NCI-H128 (cell line): ENCODE results near the gene CHN2.

ENCODE experiments used
- DNase-seq: peaks from one replicate; lab custom pipeline; 2025; ENCODE audit not compliant: unreplicated experiment; lab: John Stamatoyannopoulos, UW

Gene CHN2

DNA sequence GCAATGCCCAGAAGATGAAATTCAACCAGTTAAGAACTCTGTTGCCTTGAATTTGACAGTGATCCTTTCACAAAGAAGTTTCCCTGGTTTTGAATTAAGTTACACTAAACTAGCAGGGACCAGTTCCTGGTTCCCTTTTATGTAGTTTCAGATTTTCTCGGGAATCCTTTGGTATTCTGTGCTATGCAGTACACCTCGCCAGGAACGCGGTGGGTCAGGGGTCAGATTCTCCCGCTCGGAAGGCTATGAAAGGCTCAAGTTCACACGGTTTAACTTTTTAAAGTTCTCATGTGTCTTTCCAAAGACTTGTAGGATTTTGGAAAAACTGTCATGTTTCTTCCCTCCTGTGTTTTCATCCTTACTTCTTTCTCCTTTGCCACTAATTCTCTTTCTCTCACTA, 264.4 kb downstream of the CHN2 start:
- DNase-seq = no peak

DNA sequence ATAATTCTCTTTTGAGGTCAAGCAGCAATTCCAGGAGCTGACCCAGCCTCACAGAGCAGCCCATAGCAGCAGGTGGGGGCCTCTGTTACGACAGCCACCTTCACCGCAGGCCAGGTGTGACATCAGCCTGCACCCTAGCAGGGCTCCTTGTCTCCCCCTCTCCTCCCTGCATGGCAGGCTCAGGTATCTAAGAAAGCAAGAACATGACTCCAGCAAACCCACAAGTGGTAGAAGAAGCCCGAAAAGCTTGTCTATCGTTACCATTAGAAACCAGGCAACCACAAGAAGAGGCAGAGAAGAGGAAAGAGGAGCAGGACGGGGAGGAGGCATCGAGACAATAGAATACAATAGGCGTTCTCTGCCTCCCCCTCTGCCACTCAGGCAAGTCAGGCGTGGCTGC, 265.0 kb downstream of the CHN2 start:
- DNase-seq = no peak

DNA sequence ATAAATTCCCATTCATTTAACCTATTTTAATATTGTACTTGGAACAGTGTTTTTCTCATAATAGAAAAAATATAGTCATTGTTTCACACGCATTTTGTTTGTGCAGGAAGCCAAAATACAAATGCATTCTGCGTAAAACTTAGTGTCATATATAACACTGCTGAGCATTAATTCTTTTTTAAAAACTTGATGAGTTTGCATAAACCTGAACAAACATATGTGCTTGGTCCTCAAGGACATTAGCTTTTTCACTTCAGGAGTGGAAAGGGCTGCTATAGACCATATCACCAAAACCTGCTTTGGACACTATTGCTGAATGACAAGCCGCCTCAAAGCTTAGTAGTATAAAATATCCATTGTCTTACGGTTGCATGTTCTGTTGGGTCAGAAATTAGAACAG, 267.4 kb downstream of the CHN2 start:
- no peak for DNase-seq

DNA sequence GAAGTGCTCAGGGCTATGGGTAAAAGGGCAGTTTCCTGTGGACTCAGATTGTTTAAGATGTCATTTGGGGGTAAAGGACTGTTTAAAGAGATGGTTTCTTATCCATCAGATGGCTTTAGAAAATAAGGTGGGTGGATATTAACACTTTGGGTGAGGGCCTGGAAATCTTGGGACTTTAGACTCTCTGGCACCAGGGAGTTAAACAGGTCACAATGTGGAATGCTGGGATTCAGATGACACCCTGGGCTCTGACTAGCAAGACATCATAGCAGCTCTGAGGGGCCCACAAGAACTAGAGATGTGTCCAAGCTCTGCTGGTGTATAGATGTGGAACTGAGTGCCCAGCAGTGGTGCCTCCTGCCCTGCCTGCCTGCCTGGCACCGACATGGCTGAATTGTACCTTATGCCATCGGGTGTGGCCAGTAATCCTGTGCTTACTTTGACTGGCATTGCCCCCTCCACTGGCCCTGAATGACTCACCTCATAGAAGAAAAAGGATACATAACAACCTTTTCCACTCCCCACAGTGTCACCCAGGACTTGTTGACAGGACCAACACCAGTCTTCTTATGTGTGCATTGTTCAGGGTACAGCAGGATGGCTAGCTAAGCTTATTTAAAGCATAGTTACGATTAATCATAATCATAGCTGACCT, 269.1 kb downstream of the CHN2 start:
- DNase-seq = no peak

DNA sequence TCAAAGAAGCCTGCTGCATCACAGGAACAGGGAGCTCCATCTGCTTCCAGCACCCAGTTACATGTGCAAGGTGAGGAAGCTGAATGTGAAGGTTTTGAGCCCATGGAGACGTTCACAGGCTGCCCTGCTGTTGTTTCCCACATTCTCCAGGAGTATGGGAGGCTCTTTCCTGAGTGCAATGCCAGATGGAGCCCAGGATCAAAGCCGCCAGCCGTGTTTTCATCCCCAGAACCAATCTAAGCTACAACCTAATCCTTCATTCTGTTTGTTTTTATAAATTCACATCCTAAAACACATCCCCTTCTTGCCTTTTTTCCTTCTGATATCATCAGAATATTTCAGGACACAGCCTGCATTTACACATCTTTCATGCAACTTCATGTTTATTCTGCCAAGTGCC, 270.2 kb downstream of the CHN2 start:
- DNase-seq = no peak

DNA sequence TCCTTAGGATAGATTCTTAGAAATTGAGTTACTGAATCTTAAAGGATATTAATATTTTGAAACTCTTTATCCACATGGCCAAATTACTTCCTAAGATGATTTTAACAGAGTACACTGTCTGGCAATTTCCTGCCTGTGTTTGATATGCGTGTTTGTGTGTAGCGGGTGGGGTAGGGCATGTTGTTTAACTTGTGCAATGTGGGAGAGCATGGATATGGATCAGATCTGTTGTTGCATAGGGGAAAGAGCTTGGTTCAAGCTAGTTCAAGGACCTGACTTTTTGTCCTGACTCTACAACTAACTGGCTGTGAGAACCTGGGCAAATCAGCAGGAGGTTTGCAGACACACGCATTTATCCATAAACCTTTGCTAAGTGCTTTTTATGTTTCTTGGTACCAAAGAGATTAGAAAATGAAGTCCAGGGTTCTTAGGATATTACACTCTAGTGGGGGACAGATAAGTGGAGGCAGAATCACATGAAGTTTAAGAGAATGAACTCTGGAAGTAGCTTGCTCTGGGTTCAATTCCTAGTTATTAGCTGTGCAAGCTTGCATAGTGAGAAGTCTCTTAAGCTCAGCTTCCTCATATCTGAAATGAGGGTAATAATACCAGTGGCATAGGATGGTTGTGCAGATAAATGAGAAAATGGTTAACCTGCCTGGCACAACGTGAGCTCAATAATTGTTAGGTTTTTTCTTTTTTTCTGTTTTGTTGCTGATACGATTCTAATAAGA, 272.8 kb downstream of the CHN2 start:
- no peak for DNase-seq

DNA sequence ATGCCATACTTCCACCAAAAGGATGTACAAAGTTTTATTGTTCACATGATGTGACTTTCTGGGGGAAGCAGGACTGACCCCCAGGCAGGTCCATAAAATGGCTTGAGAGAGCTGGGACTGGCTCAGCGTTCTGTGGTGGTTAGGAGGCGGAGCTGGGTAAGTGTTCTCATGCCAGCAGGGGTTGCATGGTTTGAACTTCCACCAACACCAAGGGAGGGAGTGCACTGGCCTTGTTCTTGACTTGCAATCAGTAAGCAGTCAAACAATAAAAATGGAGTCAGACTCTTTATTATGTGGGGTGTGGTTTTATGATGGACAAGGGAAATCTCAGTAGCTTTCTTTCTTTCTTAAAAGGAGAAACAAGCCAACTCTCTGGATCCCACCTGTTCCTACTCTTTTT, 273.6 kb downstream of the CHN2 start:
- no peak for DNase-seq

DNA sequence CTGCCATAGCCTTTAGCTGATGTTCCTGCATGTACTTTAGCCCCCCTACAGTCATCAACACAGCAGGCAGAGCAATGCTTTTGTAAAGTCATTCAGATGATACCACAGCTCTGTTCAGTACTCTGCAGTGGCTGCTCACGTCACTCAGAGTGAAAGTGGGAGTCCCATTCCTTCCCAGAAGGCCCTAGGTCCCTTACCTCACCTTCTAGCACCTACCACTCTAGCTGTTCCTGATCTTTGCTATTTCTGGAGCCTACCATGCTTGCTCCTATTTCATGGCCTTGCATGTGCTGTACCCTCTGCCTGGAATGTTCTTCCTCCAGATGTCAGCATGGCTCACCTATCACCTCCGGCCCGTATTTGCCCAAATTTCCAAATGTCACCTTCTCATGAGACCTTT, 274.7 kb downstream of the CHN2 start:
- DNase-seq = no peak

DNA sequence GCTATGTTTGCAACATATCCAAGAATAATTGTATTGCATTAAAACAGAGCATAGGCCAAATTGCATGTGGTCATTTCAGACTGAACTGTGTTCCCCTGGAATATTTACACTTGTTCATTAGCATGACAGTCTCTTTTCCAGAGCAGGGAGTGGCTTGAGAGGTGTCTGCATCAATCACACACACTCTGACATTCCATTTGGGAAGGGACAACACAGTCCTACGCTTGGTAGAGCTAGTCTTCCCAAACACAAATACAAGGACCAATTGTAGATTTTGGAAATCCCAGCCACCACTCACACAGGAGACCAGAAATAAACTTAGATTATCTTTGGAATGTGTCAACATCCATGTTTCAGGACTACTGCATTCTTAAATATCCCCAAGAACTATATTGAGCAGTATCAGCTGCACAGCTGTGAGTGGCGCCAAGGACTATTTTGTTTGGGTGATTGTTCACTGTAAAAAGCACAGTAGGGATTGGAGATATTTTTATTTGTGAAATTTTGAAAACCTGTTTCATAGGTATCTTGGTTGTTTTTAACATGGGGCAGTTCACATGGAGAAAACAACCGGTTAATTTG, 275.5 kb downstream of the CHN2 start:
- no peak for DNase-seq

DNA sequence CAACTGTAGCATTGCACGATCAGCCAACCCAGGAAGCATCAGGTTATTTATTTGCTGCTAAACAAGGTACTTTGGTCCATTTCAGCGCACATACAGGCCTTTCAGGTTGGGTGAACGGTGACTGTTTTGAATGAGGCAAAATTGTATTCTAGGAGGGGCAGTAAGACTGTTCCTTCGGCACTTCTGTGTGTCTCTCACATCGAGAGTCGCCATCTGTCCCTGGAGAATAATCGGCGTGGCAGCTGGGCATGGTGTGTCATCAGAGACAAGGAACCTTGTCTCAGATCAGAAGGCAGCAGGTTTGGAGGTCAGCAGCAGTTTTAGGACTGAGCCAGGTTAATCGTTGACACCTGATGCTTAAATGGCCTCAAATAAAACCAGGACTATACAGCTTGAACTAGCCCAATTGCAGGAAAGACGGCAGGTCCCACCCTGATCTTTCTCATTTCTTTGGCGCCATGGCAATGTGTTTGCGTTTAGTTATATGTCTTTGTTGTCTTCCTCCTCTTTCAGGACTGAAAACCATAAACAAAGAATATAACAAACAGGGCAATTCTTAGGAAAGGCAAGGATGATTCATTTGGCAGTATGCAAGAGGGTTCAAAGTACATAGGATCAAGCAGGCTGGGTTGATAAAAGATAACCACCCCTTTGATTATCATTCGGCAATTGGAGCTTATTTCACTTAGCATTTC, 277.0 kb downstream of the CHN2 start:
- DNase-seq = no peak

DNA sequence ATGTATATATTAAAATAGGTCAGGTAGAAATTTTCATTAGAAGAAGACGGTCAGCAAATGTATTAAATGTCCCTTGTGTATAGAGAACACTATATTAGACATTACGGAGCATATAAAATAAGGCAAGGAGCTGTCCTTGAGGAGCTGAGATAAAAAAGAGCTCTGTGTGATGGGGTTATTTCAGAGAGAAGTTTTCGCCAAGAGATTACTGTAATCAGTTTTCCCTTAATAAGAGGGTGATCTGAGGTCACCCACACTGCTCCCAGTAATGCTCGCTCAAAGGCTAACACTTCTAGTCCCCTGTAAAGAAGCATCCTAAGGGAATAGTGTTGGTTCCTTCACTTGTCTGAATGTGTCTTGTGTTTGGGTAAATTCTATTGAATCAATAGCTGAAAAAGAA, 282.3 kb downstream of the CHN2 start:
- no peak for DNase-seq

DNA sequence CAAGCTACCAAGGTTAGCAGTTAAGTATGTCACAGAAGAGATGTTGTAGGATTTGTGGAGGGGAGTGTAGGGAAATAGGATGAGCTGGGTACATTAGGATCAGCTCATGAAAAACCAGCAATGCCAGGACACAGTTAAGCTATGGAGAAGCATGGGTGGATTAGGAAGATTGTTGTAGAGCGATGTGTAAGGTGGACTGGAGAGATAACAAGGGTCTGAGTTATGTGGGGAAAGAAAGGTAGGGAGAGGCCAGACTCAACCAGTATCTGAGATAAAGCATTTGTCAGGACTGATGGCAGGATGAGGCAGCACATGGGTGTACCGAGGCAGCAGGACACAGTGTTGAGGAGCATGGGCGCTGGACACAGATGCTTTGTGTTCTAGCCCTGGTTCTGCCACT, 283.7 kb downstream of the CHN2 start:
- DNase-seq = no peak

DNA sequence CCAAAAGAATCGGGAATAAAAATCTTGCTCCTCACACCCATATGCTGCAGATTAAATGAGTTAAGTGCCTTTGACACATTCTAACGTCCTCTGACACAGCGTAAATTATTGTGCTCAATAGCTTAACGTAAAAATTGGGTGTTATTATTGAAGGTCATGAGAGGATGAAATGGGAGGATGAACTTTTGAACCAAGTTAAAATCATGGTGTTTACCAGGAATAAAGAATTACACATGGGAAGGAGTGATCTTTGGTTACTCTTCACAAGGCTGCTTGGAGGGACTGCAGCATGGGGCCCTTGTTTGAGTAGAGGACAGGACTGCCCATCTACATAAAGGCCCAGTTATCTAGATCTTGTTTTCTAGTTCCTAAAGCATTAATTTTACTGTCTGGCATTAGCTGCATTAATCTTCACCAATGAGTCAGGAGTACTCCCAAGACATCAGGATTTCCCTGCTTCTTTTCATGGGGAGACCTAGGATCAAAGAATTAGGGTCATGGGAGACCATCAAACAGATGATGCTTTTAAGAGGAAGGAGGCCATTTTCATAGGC, 284.2 kb downstream of the CHN2 start:
- no peak for DNase-seq

DNA sequence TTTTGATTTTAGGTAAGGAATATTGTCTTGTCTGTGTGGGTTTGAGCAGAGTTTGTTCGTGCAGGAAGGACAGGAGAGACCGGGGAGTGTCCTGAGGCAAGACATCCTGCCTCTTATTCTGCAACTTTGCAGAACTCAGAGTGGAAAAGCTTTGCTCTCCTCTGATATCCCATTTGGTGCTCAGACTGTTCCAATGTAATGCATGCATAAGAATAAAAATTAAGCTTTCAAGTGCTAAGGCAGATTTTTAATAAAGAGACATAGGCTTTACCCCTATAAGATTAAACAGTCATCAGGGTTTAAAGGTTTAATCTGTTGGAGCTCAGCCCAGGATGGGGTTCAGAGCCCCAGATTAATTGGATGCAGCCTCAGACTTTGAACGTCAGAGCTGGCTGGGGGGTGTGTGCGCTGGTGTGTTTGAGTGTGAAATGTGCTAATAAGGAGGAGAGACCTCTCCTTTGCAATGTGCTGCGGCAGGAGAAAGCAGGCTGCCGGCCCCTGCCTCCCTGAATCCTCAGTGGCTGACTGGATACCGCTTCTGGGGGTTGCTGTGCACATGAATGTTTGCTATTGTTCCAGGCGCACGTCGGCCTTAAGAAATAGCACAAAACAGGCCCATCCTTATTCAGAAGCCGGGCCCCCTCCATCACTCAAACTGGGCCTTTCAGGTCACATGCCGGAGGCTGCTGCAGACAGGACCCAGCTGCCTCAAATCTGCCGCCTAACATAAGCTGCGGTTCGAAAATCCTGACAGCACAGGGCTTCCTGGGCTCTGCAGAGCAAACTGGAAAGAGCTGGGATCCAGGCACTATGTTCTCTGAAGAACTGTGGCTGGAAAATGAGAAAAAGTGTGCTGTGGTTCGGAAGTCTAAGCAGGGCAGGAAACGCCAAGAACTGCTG, 285.0 kb downstream of the CHN2 start:
- DNase-seq = no peak

DNA sequence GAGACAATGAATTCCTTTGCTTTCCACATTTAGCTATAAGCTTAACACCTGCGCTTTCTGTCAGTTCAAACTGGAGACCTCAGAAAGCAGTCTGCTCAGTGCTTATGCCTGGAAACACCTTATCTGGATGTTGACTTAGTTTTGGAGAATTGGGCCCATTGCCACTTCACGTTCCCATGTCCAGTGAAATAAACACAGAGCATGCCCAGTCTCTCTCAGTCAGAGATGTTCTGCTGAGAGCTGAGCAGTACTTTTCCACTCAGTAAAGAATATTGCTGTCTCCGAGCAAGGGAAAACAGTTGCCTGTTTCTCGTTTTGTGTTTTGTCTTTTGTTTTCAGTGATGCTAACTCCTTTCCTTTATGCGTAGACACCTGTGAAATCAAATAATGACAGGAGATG, 285.9 kb downstream of the CHN2 start:
- DNase-seq = no peak

DNA sequence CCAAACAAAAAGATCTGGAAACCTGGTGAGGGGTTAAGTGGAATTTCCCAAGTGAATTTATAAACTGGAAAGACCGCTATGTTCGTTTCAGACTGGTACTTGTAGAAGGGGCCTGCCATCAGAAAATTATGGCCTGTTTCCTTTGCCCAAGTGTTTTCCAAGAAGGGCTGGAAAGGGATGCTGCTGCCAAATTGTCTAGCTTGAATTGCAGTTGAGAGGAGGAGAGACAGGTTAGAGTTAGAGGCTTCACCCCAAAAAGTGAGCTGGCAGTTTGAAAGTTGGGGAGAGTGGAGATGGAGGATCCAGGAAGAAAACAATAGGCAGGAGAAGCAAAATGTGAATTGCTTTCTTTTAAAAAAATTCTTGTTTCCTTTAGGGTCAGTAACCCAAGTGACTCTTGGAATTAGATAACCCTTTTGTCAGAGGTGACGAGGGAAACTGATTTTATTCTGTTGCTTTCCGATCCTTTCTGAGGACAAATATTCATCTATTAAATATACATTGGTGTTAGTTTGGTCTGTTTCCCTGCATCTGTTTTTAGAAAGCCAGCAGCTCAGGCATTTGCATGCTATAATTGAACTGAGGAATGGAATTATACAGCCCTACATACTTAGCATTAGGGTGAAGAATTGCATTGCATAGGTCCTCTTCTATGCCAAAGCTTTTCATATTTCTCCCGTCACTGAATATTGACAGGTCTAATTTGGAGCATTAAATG, 286.5 kb downstream of the CHN2 start:
- DNase-seq = no peak

DNA sequence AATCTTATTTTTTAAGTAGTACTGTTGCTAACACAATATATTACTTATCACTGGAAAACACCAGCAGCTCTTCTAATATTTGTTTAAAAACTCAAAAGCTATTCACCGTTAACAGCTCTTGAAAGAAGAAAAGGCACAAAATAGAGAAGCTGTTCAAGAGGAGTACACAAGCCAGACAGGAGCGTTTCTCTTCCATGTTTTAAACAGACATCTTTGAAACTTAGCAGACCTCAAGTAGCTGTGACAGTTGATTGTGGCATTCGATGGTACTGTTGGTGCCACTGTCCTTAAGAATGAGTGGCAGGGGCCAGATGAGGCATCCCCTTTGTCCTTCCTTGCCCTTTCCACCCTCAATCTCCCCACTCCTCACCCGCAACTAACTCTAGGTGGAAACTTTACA, 287.5 kb downstream of the CHN2 start:
- no peak for DNase-seq

DNA sequence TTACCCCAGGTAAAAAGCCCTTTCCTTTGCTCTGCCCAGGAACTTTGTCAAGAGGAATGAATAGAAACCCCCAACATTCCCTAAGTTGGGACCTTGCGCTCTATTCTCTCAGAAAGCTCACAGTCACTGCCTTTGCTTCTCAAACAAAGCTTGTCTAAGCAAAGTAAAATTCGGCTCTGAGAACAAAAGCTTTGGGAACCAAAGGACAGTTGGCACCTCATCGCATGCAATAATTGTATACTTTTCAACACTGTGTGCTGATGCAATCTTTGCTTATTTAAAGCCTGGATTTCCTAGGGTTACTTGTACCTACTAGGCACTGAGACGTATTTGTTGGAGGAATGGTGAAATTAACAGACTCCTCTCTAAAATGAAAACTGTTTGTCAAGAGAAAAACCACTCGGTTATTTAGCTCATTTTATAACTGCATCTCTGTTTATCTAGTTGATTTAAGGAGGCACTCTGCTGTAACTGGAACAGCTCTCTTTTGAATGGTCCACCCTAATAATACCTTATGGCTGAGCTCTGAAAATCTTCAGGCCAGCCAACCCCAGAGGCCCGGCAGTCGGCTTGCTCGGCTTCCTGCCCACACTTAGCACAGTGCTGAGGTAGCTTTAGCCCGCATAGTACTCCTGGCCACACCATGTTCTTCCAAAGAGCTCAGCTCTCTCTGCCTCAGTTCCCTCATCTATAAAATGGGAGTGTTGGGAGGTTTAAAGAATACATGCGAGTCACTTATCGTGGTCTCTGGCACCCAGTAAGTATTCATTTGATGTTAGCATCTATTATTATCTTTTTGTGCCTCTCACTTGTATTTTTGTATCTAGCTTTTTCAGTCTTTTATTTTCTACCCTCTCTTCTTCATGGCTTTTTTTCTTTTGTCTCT, 288.9 kb downstream of the CHN2 start:
- DNase-seq = no peak

DNA sequence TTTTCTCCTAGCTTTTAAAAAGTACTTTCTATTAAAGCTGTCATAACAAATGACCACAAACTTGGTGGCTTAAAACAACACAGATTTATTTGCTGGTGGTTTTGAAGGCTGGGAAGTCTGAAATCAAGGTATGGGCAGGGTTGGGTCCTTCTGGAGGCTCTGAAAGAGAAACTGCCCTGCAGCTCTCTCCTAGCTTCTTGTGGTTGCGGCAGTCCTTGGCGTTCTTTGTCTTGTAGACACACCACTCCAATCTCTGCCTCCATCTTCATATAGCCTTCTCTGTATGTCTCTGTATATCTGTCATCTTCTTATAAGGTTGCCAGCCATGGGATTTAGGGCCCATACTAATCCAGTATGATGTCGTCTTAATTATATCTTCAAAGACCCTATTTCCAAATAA, 289.7 kb downstream of the CHN2 start:
- no peak for DNase-seq
